Forelimb muscle (tissue), 1 donor: ENCODE results near the gene NCKAP5L. TPM values are rescaled to one million over a fixed set of nuclear protein-coding genes. Genes with fewer than 3 reads are reported as not detected.

Experiments used
- DNase-seq: peaks from one replicate; pipeline ENCODE4 v3.0.0-alpha.2; 2013; ENCODE audit warnings: low read depth
- polyA plus RNA-seq: library from polyadenylated mRNA; unstranded; fragments of 120-200 nt; gene quantifications from one replicate; pipeline ENCODE4 v1.2.1, GENCODE V29; 2013; ENCODE audit not compliant: insufficient read length

The NCKAP5L gene
- polyA plus RNA-seq, 1 donor: 42.4 TPM

- DNase-seq: no peak
These were observed 4.9 kb downstream of the NCKAP5L start for GRCh38 chr12:49823350-49823749.

GRCh38 chr12:49821373-49822287 is 6.6 kb downstream of the NCKAP5L start:
- no peak for DNase-seq

GRCh38 chr12:49819786-49820185 is 8.4 kb downstream of the NCKAP5L start:
- DNase-seq: no peak

GRCh38 chr12:49818241-49818895 is 9.8 kb downstream of the NCKAP5L start:
- DNase-seq: no peak

GRCh38 chr12:49813131-49813530 is 15.1 kb downstream of the NCKAP5L start:
- DNase-seq: no peak

- no peak for DNase-seq
These were observed 16.2 kb downstream of the NCKAP5L start for GRCh38 chr12:49811961-49812401.

- no peak for DNase-seq
These were observed 17.1 kb downstream of the NCKAP5L start for GRCh38 chr12:49811136-49811535.

GRCh38 chr12:49809906-49810389 is 18.3 kb downstream of the NCKAP5L start:
- no peak for DNase-seq

- no peak for DNase-seq
These were observed 18.8 kb downstream of the NCKAP5L start for GRCh38 chr12:49809381-49809905.

GRCh38 chr12:49808686-49809380 is 19.4 kb downstream of the NCKAP5L start:
- DNase-seq: no peak

- DNase-seq: no peak
These were observed 20.1 kb downstream of the NCKAP5L start for GRCh38 chr12:49807991-49808580.

GRCh38 chr12:49806877-49807276 is 21.3 kb downstream of the NCKAP5L start:
- no peak for DNase-seq

- no peak for DNase-seq
These were observed 21.8 kb downstream of the NCKAP5L start for GRCh38 chr12:49806321-49806813.

GRCh38 chr12:49805409-49805808 is 22.8 kb downstream of the NCKAP5L start:
- DNase-seq: no peak

- no peak for DNase-seq
These were observed 23.4 kb downstream of the NCKAP5L start for GRCh38 chr12:49804821-49805220.

GRCh38 chr12:49803693-49804450 is 24.3 kb downstream of the NCKAP5L start:
- DNase-seq: no peak

GRCh38 chr12:49801141-49802063 is 26.8 kb downstream of the NCKAP5L start:
- DNase-seq: no peak

- DNase-seq: no peak
These were observed 27.6 kb downstream of the NCKAP5L start for GRCh38 chr12:49800421-49801140.

- no peak for DNase-seq
These were observed 29.3 kb downstream of the NCKAP5L start for GRCh38 chr12:49798934-49799333.
